SK-N-SH (cell line): ENCODE measurements around the gene PGAM2. TPM values are rescaled to one million over a fixed set of nuclear protein-coding genes. Genes with fewer than 3 reads are reported as not detected.

Experiments
- CTCF ChIA-PET: fragments of 300-600, 350-600 bp; formaldehyde crosslinking; extraction: SDS; loops from one replicate; lab custom pipeline; 2021; lab: Yijun Ruan, JAX
- POLR2A ChIA-PET: fragments of 350-600 bp; sonication (Branson Sonifier 250); formaldehyde crosslinking; extraction: SDS; loops from one replicate; lab custom pipeline; 2020; ENCODE audit warnings: antibody characterized with exemption, inconsistent platforms; lab: Yijun Ruan, JAX
- DNase-seq: peaks from one replicate; pipeline ENCODE4 v3.0.0; 2012
- H2AFZ ChIP-seq: fragments of 200-600 bp; sonication (generic); 2 replicates; pipeline ENCODE4 v1.8.1; 2016; ENCODE audit warnings: antibody characterized with exemption, mild to moderate bottlenecking, low read depth
- H3F3A ChIP-seq: fragments of 200-600 bp; sonication (generic); replicated peaks from 2 replicates; pipeline ENCODE3; 2016; ENCODE audit warnings: antibody characterized with exemption, mild to moderate bottlenecking; ENCODE audit not compliant: insufficient read depth
- H3K27ac ChIP-seq, 2 experiments: fragments of 200-500 bp in 1 of 2; fragments of 200-600 bp in 1 of 2; sonication (Bioruptor generic) in 1 of 2; sonication (generic), shearing (Covaris generic) in 1 of 2; 2 replicates each; pipeline versions ENCODE4 v1.5.1 to v1.6.1; 2014 to 2016; ENCODE audit warnings: low read depth in 2 of 2, inconsistent platforms in 1 of 2, low read length in 1 of 2, mild to moderate bottlenecking in 1 of 2, mixed read lengths in 1 of 2
- H3K27me3 ChIP-seq: fragments of 200-600 bp; sonication (generic), shearing (Covaris generic); 2 replicates; pipeline ENCODE4 v1.6.1; 2016; ENCODE audit warnings: mixed run types; ENCODE audit not compliant: insufficient read depth
- H3K36me3 ChIP-seq, 2 experiments: fragments of 200-500 bp in 1 of 2; fragments of 200-600 bp in 1 of 2; sonication (Bioruptor generic) in 1 of 2; sonication (generic) in 1 of 2; replicated peaks in 1 of 2; 2 replicates each; pipeline versions ENCODE3 to v1.5.1; 2014 to 2016; ENCODE audit warnings: low read length in 1 of 2, mild to moderate bottlenecking in 1 of 2; ENCODE audit not compliant: insufficient read depth in 2 of 2, control insufficient read depth in 1 of 2
- H3K4me1 ChIP-seq, 2 experiments: fragments of 200-500 bp in 1 of 2; fragments of 200-600 bp in 1 of 2; sonication (Bioruptor generic) in 1 of 2; sonication (generic), shearing (Covaris generic) in 1 of 2; 2 replicates each; pipeline versions ENCODE4 v1.5.1 to v1.6.1; 2014 to 2016; ENCODE audit warnings: low read depth in 1 of 2, low read length in 1 of 2, mixed run types in 1 of 2; ENCODE audit not compliant: insufficient read depth in 2 of 2, control insufficient read depth in 1 of 2
- H3K4me2 ChIP-seq: fragments of 200-600 bp; sonication (generic), shearing (Covaris generic); 2 replicates; pipeline ENCODE4 v1.6.1; 2017; ENCODE audit warnings: mixed run types
- H3K4me3 ChIP-seq, 2 experiments: fragments of 200-500 bp in 1 of 2; fragments of 200-600 bp in 1 of 2; sonication (Bioruptor generic) in 1 of 2; sonication (generic), shearing (Covaris generic) in 1 of 2; 2 replicates each; pipeline versions ENCODE4 v1.5.1 to v1.8.1; 2014 to 2016; ENCODE audit warnings: low read depth in 2 of 2, inconsistent platforms in 1 of 2, low read length in 1 of 2, mild to moderate bottlenecking in 1 of 2, mixed read lengths in 1 of 2, moderate library complexity in 1 of 2
- H3K79me2 ChIP-seq: fragments of 200-600 bp; sonication (generic); 2 replicates; pipeline ENCODE4 v1.8.1; 2017; ENCODE audit warnings: mild to moderate bottlenecking; ENCODE audit not compliant: insufficient read depth
- H3K9ac ChIP-seq: fragments of 200-600 bp; sonication (generic); 2 replicates; pipeline ENCODE4 v1.6.1; 2017; ENCODE audit warnings: mixed run types
- H3K9me2 ChIP-seq: fragments of 200-600 bp; sonication (generic); 2 replicates; pipeline ENCODE4 v1.6.1; 2017; ENCODE audit warnings: mixed run types
- H3K9me3 ChIP-seq: fragments of 200-600 bp; sonication (generic); 2 replicates; pipeline ENCODE4 v1.6.1; 2017; ENCODE audit warnings: mixed run types, mild to moderate bottlenecking, moderate library complexity
- H4K20me1 ChIP-seq: fragments of 200-600 bp; sonication (generic); 2 replicates; pipeline ENCODE4 v1.6.1; 2017; ENCODE audit warnings: mild to moderate bottlenecking, mixed run types; ENCODE audit not compliant: insufficient read depth
- FOXJ3 ChIP-seq: sonication (generic); formaldehyde crosslinking; IDR thresholded peaks from 2 replicates; pipeline ENCODE4 v1.5.1; 2020; ENCODE audit warnings: mild to moderate bottlenecking, missing genetic modification reagents
- FOXM1 ChIP-seq: IDR thresholded peaks from 2 replicates; pipeline ENCODE4 v1.4.0; 2012; ENCODE audit warnings: low read depth, mild to moderate bottlenecking
- IRF3 ChIP-seq: fragments of 150-350 bp; IDR thresholded peaks from 2 replicates; pipeline ENCODE4 v1.6.1; 2016; ENCODE audit warnings: mild to moderate bottlenecking, low read depth, low read length
- JUND ChIP-seq: IDR thresholded peaks from 2 replicates; pipeline ENCODE4 v1.4.0; 2012
- RAD21 ChIP-seq: IDR thresholded peaks from 2 replicates; pipeline ENCODE4 v1.6.1; 2012; ENCODE audit warnings: mild to moderate bottlenecking, low read length
- SMC3 ChIP-seq: IDR thresholded peaks from 2 replicates; pipeline ENCODE4 v1.6.1; 2012; ENCODE audit warnings: low read depth, low read length, improper control_type of control experiment
- TCF12 ChIP-seq: IDR thresholded peaks from 2 replicates; pipeline ENCODE4 v1.4.0; 2012
- TEAD4 ChIP-seq: IDR thresholded peaks from 2 replicates; pipeline ENCODE4 v1.4.0; 2012; ENCODE audit warnings: mild to moderate bottlenecking, borderline replicate concordance; ENCODE audit not compliant: insufficient read depth
- WGBS: methylation state at CpG from one replicate; pipeline ENCODE4 v1.1.6; 2017; ENCODE audit warnings: low lambda C conversion rate; 5-methylcytosine and 5-hydroxymethylcytosine counted together
- polyA plus RNA-seq, 3 experiments: library from polyadenylated mRNA; depleted of rRNA; stranded (reverse); fragments of >200 nt; gene quantifications; 2 replicates each; pipeline ENCODE4 v1.2.3, GENCODE V29; 2012
- TF ChIP-seq, protein P1 (sequence below): IDR thresholded peaks from 2 replicates; pipeline ENCODE4 v1.4.0; 2012; ENCODE audit warnings: low read depth
- TF ChIP-seq, protein P2 (sequence below): IDR thresholded peaks from 2 replicates; pipeline ENCODE4; 2012

The PGAM2 gene
- polyA plus RNA-seq, 1 of the 3 experiments (the other 2 are of a cell fraction): 0.79 TPM

DNA sequence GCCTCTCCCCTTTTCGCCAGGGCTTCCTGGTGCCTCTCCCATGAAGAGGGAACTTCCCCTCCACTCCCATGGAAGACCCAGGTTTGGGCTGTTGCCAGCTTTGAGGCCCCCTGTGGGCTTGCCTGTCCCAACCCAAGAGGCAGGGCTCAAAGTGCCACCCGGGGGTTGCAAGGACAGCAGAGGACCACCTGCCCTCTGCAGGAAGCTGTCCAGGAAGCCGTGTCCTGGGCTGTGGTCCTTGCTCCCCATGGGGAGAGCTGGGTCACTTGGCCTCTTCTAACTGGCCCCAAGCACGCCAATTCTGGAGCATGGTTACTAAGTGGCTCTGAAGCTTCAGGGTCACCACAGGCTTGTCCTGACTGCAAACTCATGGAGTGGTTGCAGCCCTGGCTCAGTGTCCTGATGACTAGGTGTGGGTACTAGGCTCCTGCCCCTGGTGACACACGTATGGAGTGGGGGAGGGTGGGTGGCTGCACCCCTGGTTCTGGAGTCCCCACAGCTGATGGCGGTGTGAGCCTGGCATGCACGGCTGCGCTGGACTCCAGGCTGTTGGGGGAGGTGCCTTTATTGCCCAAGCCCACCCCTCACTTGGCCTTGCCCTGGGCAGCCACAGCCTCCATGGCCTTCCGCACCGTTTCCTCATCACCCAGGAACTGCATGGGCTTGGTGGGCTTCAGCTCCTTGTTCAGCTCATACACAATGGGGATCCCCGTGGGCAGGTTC, 3.0 kb downstream of the PGAM2 start (continued):
- no peak for TF ChIP-seq TEAD4
- TF ChIP-seq FOXJ3 (CRISPR knock-in tag): no peak
- TF ChIP-seq, protein P1, sequence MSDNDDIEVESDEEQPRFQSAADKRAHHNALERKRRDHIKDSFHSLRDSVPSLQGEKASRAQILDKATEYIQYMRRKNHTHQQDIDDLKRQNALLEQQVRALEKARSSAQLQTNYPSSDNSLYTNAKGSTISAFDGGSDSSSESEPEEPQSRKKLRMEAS: no peak
- no peak for TF ChIP-seq IRF3

GRCh38 chr7:44061645-44062179, 3.7 kb downstream of the PGAM2 start:
- peaks cover 20 to 59% of the 10 kb centered on the region in 2 experiments for H3K36me3 ChIP-seq

More at GRCh38 chr7:44061645-44062179, 3.7 kb downstream of the PGAM2 start:
- H3K27ac ChIP-seq: no peak overlapping the region
- DNase-seq: no peak
- H4K20me1 ChIP-seq: peaks cover 11% of the 10 kb centered on the region; the same call in 1 of the 2 replicates
- H3K4me1 ChIP-seq: peaks cover 4 to 27% of the 10 kb centered on the region in 2 experiments; a peak in 2 of 4 replicates
- H3K4me2 ChIP-seq: no peak overlapping the region
- H3K9me2 ChIP-seq: no peaks in the 10 kb centered on the region
- no peaks in the 10 kb centered on the region for H3K79me2 ChIP-seq
- H3F3A ChIP-seq: peaks cover 15% of the 10 kb centered on the region
- WGBS: 87% methylated on average over 7 of the region's 8 CpGs
- no peaks in the 10 kb centered on the region for H3K27me3 ChIP-seq
- H3K9ac ChIP-seq: no peak overlapping the region
- H3K9me3 ChIP-seq: no peaks in the 10 kb centered on the region
- ChIA-PET POLR2A (interaction anchor here (0.6 to 1.6 kb wide), 4 partner anchors 12 to 773 kb away, joined by 3 to 4 read pairs (median 3); no protein-coding TSS in a partner anchor), CTCF (interaction anchor here (1.4 to 2.4 kb wide), 3 partner anchors 11 to 135 kb away, joined by 4 to 10 read pairs (median 6); no protein-coding TSS in a partner anchor)
- H2AFZ ChIP-seq: no peak overlapping the region
- TF ChIP-seq FOXM1 (no peak), RAD21 (no peak), SMC3 (no peak), JUND (no peak), TCF12 (no peak)
- TF ChIP-seq, protein P1: no peak
- TF ChIP-seq, protein P2, sequence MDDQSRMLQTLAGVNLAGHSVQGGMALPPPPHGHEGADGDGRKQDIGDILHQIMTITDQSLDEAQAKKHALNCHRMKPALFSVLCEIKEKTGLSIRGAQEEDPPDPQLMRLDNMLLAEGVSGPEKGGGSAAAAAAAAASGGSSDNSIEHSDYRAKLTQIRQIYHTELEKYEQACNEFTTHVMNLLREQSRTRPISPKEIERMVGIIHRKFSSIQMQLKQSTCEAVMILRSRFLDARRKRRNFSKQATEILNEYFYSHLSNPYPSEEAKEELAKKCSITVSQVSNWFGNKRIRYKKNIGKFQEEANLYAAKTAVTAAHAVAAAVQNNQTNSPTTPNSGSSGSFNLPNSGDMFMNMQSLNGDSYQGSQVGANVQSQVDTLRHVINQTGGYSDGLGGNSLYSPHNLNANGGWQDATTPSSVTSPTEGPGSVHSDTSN: no peak
- no peak overlapping the region for H3K4me3 ChIP-seq
